Mesenchymal stem cell (in vitro differentiated cells and primary cell): ENCODE measurements around the gene PCSK9.

ENCODE experiments used
- DNase-seq: peaks from one replicate; pipeline ENCODE4 v3.0.0-alpha.2; 2013
- H2AFZ ChIP-seq: one replicate; pipeline ENCODE4 v1.6.1; 2013; ENCODE audit warnings: low read depth, mild to moderate bottlenecking, control low read depth, inconsistent platforms, low read length, moderate library complexity
- H2AK5ac ChIP-seq: 2 replicates; pipeline ENCODE4 v1.6.1; 2013; ENCODE audit warnings: low read length, moderate library complexity, mild to moderate bottlenecking, inconsistent platforms; ENCODE audit not compliant: severe bottlenecking
- H2BK120ac ChIP-seq: one replicate; pipeline ENCODE4 v1.6.1; 2013; ENCODE audit warnings: low read depth, mild to moderate bottlenecking, inconsistent platforms, low read length, moderate library complexity
- H2BK12ac ChIP-seq, 2 experiments: one replicate each; pipeline ENCODE4 v1.6.1; 2013; ENCODE audit warnings: inconsistent platforms in 2 of 2, low read length in 2 of 2, mild to moderate bottlenecking in 2 of 2, moderate library complexity in 2 of 2, control low read depth in 1 of 2
- H2BK15ac ChIP-seq: one replicate; pipeline ENCODE4 v1.6.1; 2013; ENCODE audit warnings: mild to moderate bottlenecking, low read depth, inconsistent platforms; ENCODE audit not compliant: poor library complexity, severe bottlenecking
- H2BK5ac ChIP-seq: 2 replicates; pipeline ENCODE4 v1.6.1; 2013; ENCODE audit warnings: low read depth, mild to moderate bottlenecking, low read length, control low read depth, inconsistent platforms; ENCODE audit not compliant: poor library complexity, severe bottlenecking
- H3K14ac ChIP-seq, 2 experiments: one replicate each; pipeline ENCODE4 v1.6.1; 2013; ENCODE audit warnings: inconsistent platforms in 2 of 2, low read length in 2 of 2, control low read depth in 1 of 2, mild to moderate bottlenecking in 1 of 2, moderate library complexity in 1 of 2
- H3K18ac ChIP-seq, 2 experiments: one replicate each; pipeline ENCODE4 v1.6.1; 2013; ENCODE audit warnings: inconsistent platforms in 2 of 2, low read length in 2 of 2, control low read depth in 1 of 2, low read depth in 1 of 2, mild to moderate bottlenecking in 1 of 2
- H3K23ac ChIP-seq, 2 experiments: one replicate each; pipeline ENCODE4 v1.6.1; 2013; ENCODE audit warnings: inconsistent platforms in 2 of 2, low read length in 2 of 2, mild to moderate bottlenecking in 2 of 2, moderate library complexity in 2 of 2, control low read depth in 1 of 2
- H3K27ac ChIP-seq: 2 replicates; pipeline ENCODE4 v1.5.1; 2013; ENCODE audit warnings: mild to moderate bottlenecking, moderate library complexity, low read length, control low read depth, inconsistent platforms; ENCODE audit not compliant: poor library complexity, severe bottlenecking
- H3K27me3 ChIP-seq, 2 experiments: 2 replicates each; pipeline versions ENCODE4 v1.6.1 to v1.7.0; 2013; ENCODE audit warnings: low read length in 2 of 2, mild to moderate bottlenecking in 2 of 2, moderate library complexity in 2 of 2, control low read depth in 1 of 2, inconsistent platforms in 1 of 2; ENCODE audit not compliant: control insufficient read depth in 1 of 2, insufficient read depth in 1 of 2
- H3K36me3 ChIP-seq, 2 experiments: 2 replicates each; pipeline versions ENCODE4 v1.6.1 to v1.7.0; 2013; ENCODE audit warnings: low read length in 2 of 2, control low read depth in 1 of 2, inconsistent platforms in 1 of 2, low read depth in 1 of 2, mild to moderate bottlenecking in 1 of 2; ENCODE audit not compliant: insufficient read depth in 2 of 2, control insufficient read depth in 1 of 2
- H3K4ac ChIP-seq, 2 experiments: one replicate each; pipeline ENCODE4 v1.6.1; 2013; ENCODE audit warnings: inconsistent platforms in 2 of 2, low read length in 2 of 2, mild to moderate bottlenecking in 2 of 2, moderate library complexity in 2 of 2, control low read depth in 1 of 2, low read depth in 1 of 2
- H3K4me1 ChIP-seq: 2 replicates; pipeline ENCODE4 v1.6.1; 2013; ENCODE audit warnings: low read depth, low read length, control low read depth; ENCODE audit not compliant: control insufficient read depth, insufficient read depth
- H3K4me2 ChIP-seq: 2 replicates; pipeline ENCODE4 v1.6.1; 2013; ENCODE audit warnings: low read length, mild to moderate bottlenecking, inconsistent platforms; ENCODE audit not compliant: poor library complexity, severe bottlenecking
- H3K4me3 ChIP-seq, 2 experiments: 2 replicates each; pipeline versions ENCODE4 v1.5.1 to v1.7.0; 2013; ENCODE audit warnings: low read length in 2 of 2, mild to moderate bottlenecking in 2 of 2, control low read depth in 1 of 2, low read depth in 1 of 2; ENCODE audit not compliant: insufficient read depth in 1 of 2
- H3K79me1 ChIP-seq: replicated peaks from 2 replicates; pipeline ENCODE4 v1.6.1; 2013; ENCODE audit warnings: mild to moderate bottlenecking, control low read depth, low read length, inconsistent platforms; ENCODE audit not compliant: poor library complexity, severe bottlenecking
- H3K9ac ChIP-seq: 2 replicates; pipeline ENCODE4 v1.7.0; 2013; ENCODE audit warnings: mild to moderate bottlenecking, low read length, moderate library complexity
- H3K9me3 ChIP-seq: 2 replicates; pipeline ENCODE4 v1.7.0; 2013; ENCODE audit warnings: mild to moderate bottlenecking, low read length; ENCODE audit not compliant: control insufficient read depth
- H4K8ac ChIP-seq: one replicate; pipeline ENCODE4 v1.6.1; 2013; ENCODE audit warnings: inconsistent platforms, mild to moderate bottlenecking, low read length, moderate library complexity
- H4K91ac ChIP-seq: one replicate; pipeline ENCODE4 v1.6.1; 2013; ENCODE audit warnings: mild to moderate bottlenecking, low read length, inconsistent platforms
- WGBS: methylation state at CpG from one replicate; pipeline ENCODE4 v1.1.7; 2013; ENCODE audit warnings: mixed read lengths; 5-methylcytosine and 5-hydroxymethylcytosine counted together

Gene PCSK9

DNA sequence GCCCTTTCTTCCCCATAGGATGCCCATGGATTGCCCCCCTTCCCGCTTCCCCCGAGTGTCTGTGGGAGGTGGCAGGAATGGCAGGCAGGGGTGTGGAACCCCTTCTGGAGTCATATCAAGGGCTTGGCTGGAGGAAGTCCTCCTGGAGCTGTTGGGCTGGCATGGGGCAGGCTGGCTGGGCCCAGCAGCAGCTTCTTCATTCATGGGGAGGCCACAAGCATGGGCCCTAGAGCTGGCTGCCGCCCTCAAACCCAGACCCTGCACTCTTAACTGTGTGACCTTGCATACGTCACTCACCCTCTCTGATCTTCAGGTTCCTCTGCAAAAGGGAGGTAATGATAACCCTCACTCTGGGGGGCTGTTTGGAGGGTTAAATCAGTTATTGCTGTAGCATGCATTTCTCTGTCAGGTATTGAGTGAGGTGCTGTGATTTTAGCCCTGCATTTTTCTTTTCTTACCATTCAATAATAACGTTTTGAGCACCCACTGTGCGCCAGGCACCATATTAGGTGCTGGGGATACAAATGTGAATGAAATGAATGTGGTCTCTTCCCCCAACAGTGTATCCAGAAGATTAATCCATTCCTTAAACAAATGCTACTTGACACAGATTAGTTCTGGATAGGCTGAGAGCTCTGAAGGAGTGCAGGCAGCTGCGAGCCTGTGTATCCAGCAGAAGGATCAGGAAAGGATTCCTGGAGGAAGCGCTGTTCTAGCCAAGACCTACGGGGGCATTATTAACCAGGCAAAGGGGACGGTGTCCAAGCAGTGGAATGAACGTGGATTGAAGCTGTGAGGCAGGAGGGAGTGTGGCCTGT lies 9.3 kb downstream of the PCSK9 start:
- H4K91ac ChIP-seq, result no peak overlapping the region

DNA sequence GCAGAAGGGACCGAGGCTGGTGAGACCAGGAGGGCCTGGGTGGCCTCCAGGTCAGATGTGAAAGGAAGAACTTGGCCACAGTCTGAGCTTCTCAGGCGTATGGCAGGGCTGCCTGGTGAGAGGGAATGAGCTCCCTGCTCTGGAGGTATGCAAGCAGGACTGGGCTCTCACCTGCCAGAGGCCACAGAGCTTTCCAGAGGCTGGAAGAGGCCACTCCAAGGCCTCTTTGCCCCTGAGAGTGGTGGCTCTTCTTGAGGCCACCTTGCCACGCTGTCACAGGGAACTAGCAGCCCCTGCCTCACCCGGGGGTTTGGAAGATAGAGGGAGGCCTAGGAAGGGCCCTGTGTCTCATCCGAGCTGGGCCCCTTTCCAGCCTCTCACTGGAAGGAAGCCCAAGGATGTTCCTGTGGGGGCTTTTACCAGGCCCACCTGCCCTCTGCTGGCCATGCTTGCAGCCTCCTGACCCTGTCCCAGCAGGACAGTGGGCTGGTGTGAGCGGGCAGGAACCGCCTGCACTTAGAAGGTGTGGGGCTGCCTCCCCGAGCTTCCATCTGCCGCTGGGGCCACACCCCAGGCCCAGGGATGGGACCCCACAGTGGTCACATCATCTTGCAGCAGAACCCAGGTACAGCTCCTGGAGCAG lies 10.0 kb downstream of the PCSK9 start:
- Histone ChIP-seq H3K79me1 (no peaks in the 10 kb centered on the region), H2AFZ (no peak overlapping the region), H3K36me3 (no peaks in the 10 kb centered on the region), H2BK5ac (no peak overlapping the region), H3K9me3 (no peaks in the 10 kb centered on the region), H3K9ac (no peak overlapping the region), H3K14ac (peak overlapping the region in 1 of 2 experiments; percentile 26), H2AK5ac (no peak overlapping the region), H2BK15ac (no peak overlapping the region), H2BK120ac (no peak overlapping the region), H3K27ac (no peak overlapping the region), H4K8ac (no peak overlapping the region), H3K4me1 (peaks cover 5% of the 10 kb centered on the region), H3K4me2 (no peak overlapping the region), H4K91ac (no peak overlapping the region), H3K4me3 (no peak overlapping the region), H3K23ac (no peak overlapping the region), H3K4ac (no peak overlapping the region), H2BK12ac (no peak overlapping the region), H3K27me3 (peaks cover 0 to 46% of the 10 kb centered on the region in 2 experiments), H3K18ac (no peak overlapping the region)
- 90% methylated on average over 9 of the region's 9 CpGs for WGBS
- no peak for DNase-seq

More for the DNA sequence above, 9.3 kb downstream of the PCSK9 start:
- Histone ChIP-seq H3K27me3 (peaks cover 0 to 51% of the 10 kb centered on the region in 2 experiments), H2AK5ac (no peak overlapping the region), H3K9ac (no peak overlapping the region), H2BK120ac (no peak overlapping the region), H3K18ac (no peak overlapping the region), H3K23ac (no peak overlapping the region), H3K79me1 (no peaks in the 10 kb centered on the region), H4K8ac (no peak overlapping the region), H2BK5ac (no peak overlapping the region), H2BK15ac (no peak overlapping the region), H3K4me2 (no peak overlapping the region), H3K9me3 (no peaks in the 10 kb centered on the region), H2BK12ac (no peak overlapping the region), H2AFZ (no peak overlapping the region), H3K4me1 (peaks cover 5% of the 10 kb centered on the region), H3K4ac (no peak overlapping the region), H3K4me3 (no peak overlapping the region), H3K27ac (no peak overlapping the region), H3K36me3 (no peaks in the 10 kb centered on the region), H3K14ac (peak overlapping the region in 1 of 2 experiments; percentile 26)
- 78% methylated on average over 7 of the region's 11 CpGs for WGBS
- no peak for DNase-seq

DNA sequence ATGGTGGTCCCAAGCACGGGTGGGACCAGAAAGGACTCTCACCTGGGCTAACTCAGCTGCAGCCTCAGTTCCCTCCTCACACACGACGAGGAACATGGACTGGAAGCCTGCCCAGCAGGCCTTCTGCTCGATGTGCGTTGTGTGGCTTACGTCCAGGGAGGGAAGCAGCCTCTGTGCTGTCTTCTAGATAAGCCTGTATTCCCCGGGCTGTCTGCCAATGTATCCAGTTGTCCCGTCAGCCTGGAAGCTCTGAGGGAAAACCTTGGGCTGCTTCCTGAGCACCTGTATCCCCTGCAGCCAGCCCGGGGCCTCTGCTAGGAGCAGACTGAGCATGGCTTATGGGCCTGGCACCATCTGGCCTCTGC lies 10.5 kb downstream of the PCSK9 start:
- no peak overlapping the region for H2AFZ ChIP-seq
- no peak overlapping the region for H4K91ac ChIP-seq
- no peak overlapping the region for H3K27ac ChIP-seq
- H3K14ac ChIP-seq, result no peak overlapping the region
- no peak overlapping the region for H3K9ac ChIP-seq
- no peak overlapping the region for H2BK12ac ChIP-seq
- no peaks in the 10 kb centered on the region for H3K9me3 ChIP-seq
- H3K4ac ChIP-seq, result no peak overlapping the region
- no peak overlapping the region for H3K23ac ChIP-seq
- peaks cover 5% of the 10 kb centered on the region for H3K4me1 ChIP-seq
- no peak overlapping the region for H2AK5ac ChIP-seq
- H2BK5ac ChIP-seq, result no peak overlapping the region
- H3K4me3 ChIP-seq, result no peak overlapping the region
- no peaks in the 10 kb centered on the region for H3K36me3 ChIP-seq
- peaks cover 0 to 46% of the 10 kb centered on the region in 2 experiments for H3K27me3 ChIP-seq
- WGBS, result 88% methylated on average over 9 of the region's 9 CpGs
- no peak overlapping the region for H2BK120ac ChIP-seq
- no peak overlapping the region for H3K18ac ChIP-seq
- no peak for DNase-seq
- no peak overlapping the region for H4K8ac ChIP-seq
- no peak overlapping the region for H3K4me2 ChIP-seq
- no peak overlapping the region for H2BK15ac ChIP-seq
- no peaks in the 10 kb centered on the region for H3K79me1 ChIP-seq

DNA sequence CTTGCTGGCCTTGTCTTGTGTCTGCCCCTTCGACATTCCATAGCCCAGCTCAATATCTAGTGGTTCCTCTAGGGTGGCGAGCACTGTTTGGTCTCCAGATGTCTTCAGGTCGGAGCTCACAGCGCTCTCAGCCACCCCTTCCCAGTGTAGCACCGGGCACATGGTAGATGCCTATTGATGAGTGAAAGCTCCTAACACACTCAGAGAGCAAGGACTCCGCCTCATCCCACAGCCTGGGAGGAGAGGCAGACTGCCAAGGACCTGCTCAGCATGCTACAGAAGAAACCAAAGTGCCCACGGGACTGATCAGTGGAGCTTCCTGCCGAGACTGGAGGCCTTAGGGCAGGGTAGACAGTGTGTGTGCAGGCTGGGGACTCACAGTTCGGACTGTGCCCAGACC lies 10.9 kb downstream of the PCSK9 start:
- H2BK15ac ChIP-seq, result no peak overlapping the region
- peaks cover 5% of the 10 kb centered on the region for H3K4me1 ChIP-seq
- no peak overlapping the region for H3K4me3 ChIP-seq
- no peak overlapping the region for H4K8ac ChIP-seq
- H3K14ac ChIP-seq, result peak overlapping the region in 1 of 2 experiments; percentile 68
- H3K79me1 ChIP-seq, result no peaks in the 10 kb centered on the region
- no peak overlapping the region for H4K91ac ChIP-seq
- H3K4me2 ChIP-seq, result no peak overlapping the region
- no peak overlapping the region for H3K9ac ChIP-seq
- no peak overlapping the region for H2BK12ac ChIP-seq
- WGBS, result 90% methylated on average over 9 of the region's 9 CpGs
- H3K18ac ChIP-seq, result no peak overlapping the region
- H3K36me3 ChIP-seq, result no peaks in the 10 kb centered on the region
- no peak for DNase-seq
- H3K9me3 ChIP-seq, result no peaks in the 10 kb centered on the region
- H2AK5ac ChIP-seq, result no peak overlapping the region
- peaks cover 0 to 44% of the 10 kb centered on the region in 2 experiments for H3K27me3 ChIP-seq
- H2BK120ac ChIP-seq, result no peak overlapping the region
- H2BK5ac ChIP-seq, result no peak overlapping the region
- no peak overlapping the region for H2AFZ ChIP-seq
- no peak overlapping the region for H3K27ac ChIP-seq
- no peak overlapping the region for H3K4ac ChIP-seq
- no peak overlapping the region for H3K23ac ChIP-seq
